Measurements from ENCODE around the gene SCUBE3.

SCUBE3 gene

GRCh38 chr6:35294308-35294945 is 80.7 kb downstream of the SCUBE3 start:
- DNase-seq (ENCODE audit: low read depth in 2 of 2) = peak; percentile 45 to 48
- peak; percentile 77 for TF ChIP-seq CTCF (IDR thresholded peaks at IDR 0.05; ENCODE audit: low read depth, low read length)

GRCh38 chr6:35295036-35295435 is 81.3 kb downstream of the SCUBE3 start:
- no peak overlapping the region for H3K4me3 ChIP-seq (replicated peaks in 1 of 2; ENCODE audit: low read depth in 2 of 2, low read length in 2 of 2)
- no peak for DNase-seq (ENCODE audit: low read depth in 2 of 2)
- no peak for TF ChIP-seq CTCF (IDR thresholded peaks at IDR 0.05; ENCODE audit: low read depth, low read length)

More at GRCh38 chr6:35294308-35294945, 80.7 kb downstream of the SCUBE3 start:
- H3K4me3 ChIP-seq (replicated peaks in 1 of 2; ENCODE audit: low read depth in 2 of 2, low read length in 2 of 2) = no peak overlapping the region

- TF ChIP-seq CTCF (IDR thresholded peaks at IDR 0.05; ENCODE audit: low read depth, low read length) = no peak
- no peak for DNase-seq (ENCODE audit: low read depth in 2 of 2)
- no peak overlapping the region for H3K4me3 ChIP-seq (replicated peaks in 1 of 2; ENCODE audit: low read depth in 2 of 2, low read length in 2 of 2)
These were observed 82.0 kb downstream of the SCUBE3 start for GRCh38 chr6:35295521-35296315.

GRCh38 chr6:35296931-35297600 is 83.3 kb downstream of the SCUBE3 start:
- H3K4me3 ChIP-seq (replicated peaks in 1 of 2; ENCODE audit: low read depth in 2 of 2, low read length in 2 of 2) = no peak overlapping the region
- no peak for DNase-seq (ENCODE audit: low read depth in 2 of 2)
- no peak for TF ChIP-seq CTCF (IDR thresholded peaks at IDR 0.05; ENCODE audit: low read depth, low read length)

GRCh38 chr6:35297601-35298481 is 84.1 kb downstream of the SCUBE3 start, which contains the start of gene DEF6:
DEF6 (plus strand) TSS chr6:35297818; CDS start chr6:35297857, 39 bp downstream.
- peak within 1 kb of the TSS; percentile 17 to 38 for H3K4me3 ChIP-seq (replicated peaks in 1 of 2; ENCODE audit: low read depth in 2 of 2, low read length in 2 of 2)

More at GRCh38 chr6:35297601-35298481, 84.1 kb downstream of the SCUBE3 start, which contains the start of gene DEF6:
- TF ChIP-seq CTCF (IDR thresholded peaks at IDR 0.05; ENCODE audit: low read depth, low read length) = peak; percentile 69
- DNase-seq (ENCODE audit: low read depth in 2 of 2) = peak; percentile 79 to 87
